HG03135 (cell line): ENCODE measurements around the gene FKBP8.
"Not testable (repeated sequence)": the region's sequence is repeated elsewhere in the genome, so short reads cannot be mapped to it uniquely, and the experiment has no call there.

Source experiments
- ATAC-seq: cut with Tn5 transposase; IDR thresholded peaks from one replicate; pipeline ENCODE4 v1.9.1; 2021; ENCODE audit warnings: mild to moderate bottlenecking, moderate library complexity; ENCODE audit not compliant: unreplicated experiment

The FKBP8 gene

DNA sequence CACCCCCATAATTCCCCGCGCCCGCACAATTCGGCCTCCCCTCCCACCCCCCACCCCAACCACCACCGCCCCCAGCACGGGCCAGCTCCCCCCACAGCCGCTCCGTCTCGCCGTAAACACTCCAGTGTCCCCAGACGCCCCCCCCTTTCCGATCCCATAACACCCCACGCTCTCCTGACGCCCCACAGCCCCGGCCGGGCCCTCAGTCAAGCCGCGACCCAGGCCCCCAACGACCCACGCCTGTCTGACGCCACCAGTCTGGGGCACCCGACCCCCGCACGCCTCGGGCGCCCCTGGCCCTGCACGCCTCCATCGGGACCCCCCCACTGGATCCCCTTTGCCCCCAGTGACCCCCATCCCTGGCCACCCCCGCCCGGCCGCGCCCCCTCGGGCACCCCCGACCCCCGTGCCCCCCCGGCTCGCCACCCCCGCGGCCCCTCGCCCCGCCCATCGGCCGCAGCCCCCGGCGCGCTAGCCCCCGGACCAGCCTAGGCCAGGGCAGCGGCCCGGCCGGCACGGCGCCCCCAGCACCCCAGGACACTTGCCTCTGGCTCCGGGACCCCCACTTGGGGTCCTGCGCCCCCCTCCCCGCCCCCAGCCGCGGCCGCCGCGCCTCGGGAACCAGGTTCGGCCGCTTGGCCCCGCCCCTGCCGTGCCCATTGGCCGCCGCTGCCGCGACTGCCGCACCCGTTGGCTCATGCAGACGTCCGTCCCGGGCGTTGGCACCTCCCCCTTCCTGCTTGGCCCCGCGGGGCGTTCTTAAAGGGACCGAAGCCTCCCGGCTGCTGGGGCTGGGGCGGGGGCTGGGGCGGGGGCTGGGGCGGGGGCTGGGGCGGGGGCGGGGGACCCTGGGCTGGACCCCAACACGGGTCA is at the start of gene FKBP8:
FKBP8 (minus strand) TSS at position 633 of the 873 bp plus-strand sequence. CDS start 1,603 bp downstream, outside the sequence.
- peak; percentile 83 for ATAC-seq

DNA sequence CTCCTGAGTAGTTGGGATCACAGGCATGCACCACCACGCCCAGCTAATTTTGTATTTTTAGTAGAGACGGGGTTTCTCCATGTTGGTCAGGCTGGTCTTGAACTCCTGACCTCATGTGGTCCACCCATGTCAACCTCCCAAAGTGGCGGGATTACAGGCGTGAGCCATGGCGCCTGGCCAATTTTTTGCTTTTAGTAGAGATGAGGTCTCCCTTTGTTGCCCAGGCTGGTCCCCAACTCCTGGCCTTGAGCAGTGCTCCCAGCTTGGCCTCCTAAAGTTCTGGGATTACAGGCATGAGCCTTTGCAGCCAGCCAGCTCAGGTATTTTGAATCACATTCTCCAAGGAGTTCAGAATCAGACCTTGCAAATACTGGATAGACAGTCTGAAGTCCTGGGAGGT is 49.4 kb upstream of the FKBP8 start:
- ATAC-seq: not testable (repeated sequence)

DNA sequence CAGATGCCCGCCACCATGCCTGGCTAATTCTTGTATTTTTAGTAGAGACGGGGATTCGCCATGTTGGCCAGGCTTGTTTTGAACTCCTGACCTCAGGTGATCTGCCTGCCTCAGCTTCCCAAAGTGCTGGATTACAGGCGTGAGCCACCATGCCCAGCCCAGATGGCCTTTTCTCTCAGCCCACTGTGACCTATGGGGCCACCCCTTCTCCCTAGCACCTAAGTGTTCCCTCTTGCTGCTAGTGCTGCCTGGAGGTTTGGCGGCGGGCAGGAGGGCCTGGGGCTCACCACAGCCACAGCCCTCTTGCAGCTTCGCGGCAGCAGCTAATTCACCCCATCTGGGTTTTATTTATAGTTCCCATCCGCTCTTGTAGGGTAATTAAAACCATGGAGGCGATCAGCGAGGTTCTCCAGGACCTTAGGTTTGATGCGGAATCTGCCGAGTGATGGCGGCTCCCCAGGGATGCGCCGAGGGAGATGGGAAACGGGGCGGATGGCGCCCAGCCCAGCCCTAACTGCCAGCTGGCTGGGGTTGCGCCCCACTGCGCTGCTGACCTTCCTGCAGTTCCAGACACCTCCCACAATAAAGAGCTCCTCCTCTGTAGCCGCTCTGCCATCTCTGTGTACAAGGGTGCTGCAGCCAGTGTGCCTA is 48.5 kb upstream of the FKBP8 start:
- ATAC-seq: no peak

DNA sequence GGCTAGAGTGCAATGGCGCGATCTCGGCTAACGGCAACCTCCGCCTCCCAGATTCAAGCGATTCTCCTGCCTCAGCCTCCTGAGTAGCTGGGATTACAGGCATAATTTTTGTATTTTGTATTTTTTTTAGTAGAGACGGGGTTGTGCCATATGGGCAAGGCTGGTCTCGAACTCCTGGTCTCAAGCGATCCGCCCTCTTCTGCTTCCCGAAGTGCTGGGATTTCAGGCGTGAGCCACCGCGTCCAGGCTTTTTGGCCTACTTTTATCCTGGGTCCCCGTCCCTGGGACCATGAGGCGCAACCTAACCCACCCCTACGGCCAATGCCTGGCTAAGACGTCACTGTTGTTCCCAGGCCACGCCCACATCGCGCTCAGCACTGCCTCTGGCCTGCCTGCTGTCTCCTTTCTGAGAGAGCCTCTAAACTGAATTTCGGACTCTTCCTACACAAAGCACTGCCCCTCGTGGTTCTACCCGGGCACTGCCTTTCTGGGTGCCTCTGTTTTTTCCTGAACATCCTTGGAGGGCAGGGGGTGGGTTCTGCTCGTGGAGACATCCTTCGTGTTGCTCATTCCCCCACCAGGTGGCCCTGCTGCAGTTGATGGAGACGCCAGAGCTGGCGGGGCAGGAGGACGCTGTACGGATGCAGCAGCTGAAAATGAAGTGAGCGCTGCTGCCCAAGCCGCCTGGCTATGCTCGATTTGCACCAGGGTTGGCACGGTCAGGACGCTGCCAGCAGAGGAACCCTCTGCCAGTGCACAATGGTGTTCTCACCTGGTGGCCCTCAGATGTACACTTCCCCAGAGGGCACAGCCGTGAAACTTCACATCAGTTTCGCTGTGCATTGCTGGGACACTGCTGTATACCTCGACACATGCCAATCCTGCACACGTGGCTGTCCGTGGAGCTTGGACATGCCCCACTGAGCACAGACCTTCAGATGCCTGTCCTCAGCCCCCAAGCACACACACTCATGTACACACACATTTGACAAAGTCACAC is 47.2 kb upstream of the FKBP8 start:
- ATAC-seq: no peak

DNA sequence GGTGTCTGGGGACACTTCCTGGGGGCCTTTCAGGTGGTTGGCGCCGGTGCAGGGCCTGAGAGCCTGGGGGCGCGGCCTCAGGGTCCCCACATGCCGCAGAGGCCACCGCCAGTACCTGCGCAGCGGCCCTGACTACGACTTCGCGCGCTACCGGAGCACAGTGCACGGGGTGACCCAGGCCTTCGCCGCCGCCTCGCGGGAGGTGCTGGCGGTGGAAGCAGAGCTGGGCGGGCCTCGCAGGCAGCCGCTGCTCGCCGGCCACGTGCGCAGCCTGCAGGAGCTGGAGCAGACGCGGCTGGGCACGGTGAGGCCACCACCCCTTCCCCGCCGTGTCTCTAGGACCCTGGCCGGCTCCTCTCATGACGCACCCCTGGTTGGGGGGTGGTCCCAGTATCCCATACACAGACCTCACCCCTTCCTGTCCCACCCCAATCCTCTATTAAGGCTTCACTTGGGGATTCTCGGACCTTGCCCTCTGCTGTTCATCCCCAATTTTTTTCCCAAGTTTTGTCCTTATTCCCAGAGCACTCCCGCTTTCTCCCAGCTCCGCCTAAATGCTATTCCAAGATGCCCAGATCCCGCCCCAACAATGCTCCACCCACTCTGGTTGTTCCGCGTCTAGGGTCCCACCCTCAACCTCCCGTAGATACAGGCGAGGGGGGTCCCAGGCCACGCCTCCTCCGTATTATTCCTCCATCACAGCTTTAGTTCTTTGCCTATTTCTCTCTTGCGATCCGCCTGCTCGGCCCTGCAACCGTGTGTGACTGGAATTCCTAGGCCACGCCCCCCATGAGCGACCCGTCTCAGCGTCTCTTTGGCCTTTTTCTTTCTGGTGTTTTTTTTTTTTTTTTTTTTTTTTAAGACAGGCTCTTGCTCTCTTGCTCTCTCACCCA is 46.3 kb upstream of the FKBP8 start:
- ATAC-seq: peak; percentile 38

DNA sequence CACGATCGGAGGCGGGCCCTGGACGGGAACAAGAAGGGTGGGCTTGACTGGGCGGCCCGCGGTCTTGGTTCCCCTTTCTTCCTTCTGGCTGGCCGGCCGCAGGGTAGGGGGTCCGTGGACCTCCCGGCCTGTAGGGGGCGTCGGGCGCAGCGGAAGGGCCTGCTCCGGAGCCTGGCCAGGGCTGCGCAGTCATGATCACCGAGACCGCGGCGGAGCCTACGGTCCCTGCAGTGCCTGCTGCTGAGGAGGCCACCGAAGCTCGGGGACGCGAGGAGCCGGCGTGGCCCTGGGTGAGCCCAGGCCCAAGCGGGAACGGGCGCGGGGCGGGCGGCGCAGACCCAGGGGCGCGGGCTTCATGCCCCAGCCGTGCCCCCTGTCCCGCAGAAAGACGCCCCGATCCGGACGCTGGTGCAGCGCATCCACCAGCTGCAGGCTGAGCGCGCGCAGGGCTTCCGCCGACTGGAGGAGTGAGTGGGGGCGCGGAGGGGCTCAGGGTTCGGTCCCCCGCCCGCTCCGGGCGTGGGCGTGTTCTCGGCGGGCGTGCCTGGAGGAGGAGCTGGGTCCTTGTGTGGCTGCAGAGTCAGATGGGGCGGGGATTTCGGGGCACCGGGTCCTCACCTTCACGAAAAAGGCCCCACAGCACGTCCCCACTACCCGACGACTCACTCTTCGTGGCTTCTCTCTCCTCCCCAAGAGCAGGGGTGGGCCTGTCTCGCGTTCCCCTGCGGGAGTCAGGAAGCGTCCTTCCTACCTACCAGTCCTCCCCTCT is 45.4 kb upstream of the FKBP8 start, which contains the start of gene REX1BD:
REX1BD (plus strand) TSS at position 188 of the 769 bp plus-strand sequence; CDS start at position 192, 4 bp downstream.
- ATAC-seq: peak; percentile 68

DNA sequence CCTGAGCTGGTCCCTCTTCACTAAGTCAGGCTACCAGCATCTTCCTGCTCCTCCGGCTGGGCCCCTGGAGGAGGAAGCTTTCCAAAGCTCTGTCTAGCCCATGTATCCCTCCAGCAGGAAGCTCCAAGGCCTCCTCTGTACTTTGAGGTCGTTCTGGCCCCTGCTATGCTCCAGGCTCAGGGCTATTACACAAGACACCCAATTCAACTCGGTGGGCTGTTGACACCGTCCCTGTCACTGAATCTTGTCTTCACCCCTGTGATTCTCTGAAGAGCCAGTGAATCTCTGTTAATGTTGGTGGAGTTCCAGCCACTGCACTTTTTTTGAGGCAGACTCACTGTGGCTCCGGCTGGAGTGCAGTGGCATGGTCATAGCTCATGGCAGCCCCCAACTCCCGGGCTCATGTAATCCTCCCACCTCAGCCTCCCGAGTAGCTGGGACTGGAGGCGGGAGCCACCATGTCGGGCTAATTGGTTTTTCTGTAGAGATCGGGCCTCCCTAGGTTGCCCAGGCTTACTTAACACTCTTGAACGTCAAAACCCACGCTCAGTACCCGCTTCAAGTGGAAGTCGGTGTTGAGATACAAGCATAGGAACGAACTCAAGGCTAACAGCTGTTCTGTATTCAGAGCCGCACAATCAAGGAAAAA is 44.7 kb upstream of the FKBP8 start:
- peak; percentile 22 for ATAC-seq

DNA sequence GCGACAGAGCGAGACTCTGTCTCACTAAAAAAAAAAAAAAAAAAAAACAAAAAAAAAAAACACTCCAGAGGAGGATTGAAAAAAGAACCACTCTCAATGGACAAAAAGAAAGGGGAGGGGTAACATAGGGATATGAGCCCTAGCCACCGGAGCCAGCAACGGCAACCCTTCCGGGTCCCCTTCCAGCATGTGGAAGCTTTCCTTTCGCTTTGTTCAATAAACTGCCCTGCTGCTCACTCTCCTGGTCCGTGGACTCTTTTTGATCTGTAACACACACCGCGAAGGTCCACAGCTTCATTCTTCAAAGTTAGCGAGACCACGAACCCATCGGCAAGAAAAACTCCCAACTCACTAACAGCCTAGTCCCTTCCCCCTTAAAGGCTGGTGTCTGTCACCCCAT is 44.2 kb upstream of the FKBP8 start:
- no peak for ATAC-seq

DNA sequence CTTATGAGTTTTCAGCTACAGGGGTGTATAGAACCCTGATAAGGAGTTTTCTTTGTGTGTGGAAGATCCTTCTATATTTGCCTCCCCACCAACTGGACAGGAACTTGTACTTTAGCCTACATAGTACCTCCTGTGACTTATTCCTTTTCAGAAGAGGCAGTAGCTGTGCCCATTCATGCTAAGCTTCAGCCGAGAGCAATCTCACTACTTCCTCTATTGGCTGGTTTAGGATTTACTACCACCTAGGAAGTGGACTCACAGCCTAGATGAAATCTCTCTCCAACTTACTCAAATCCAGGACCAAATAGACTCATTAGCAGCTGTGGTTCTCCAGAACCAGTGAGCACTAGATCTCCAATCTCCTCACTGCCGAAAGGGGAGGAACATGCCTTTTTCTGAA is 42.9 kb upstream of the FKBP8 start:
- ATAC-seq: no peak

DNA sequence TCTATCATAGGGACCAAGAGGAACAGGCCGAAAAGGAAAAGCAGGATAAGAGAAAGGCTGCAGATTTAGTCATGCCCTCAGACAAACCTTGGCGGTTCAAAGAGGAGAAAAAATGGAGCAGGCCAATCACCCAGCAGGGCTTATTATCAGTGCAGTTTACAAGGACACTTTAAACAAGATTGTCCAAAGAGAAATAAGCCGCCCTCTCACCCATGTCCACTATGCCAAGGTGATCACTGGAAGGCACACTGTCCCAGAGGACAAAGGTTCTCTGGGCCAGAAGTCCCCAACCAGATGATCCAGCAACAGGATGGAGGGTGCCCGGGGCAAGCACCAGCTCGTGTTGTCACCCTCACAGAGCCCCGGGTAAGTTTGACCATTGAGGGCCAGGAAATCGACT is 36.9 kb upstream of the FKBP8 start:
- no peak for ATAC-seq

DNA sequence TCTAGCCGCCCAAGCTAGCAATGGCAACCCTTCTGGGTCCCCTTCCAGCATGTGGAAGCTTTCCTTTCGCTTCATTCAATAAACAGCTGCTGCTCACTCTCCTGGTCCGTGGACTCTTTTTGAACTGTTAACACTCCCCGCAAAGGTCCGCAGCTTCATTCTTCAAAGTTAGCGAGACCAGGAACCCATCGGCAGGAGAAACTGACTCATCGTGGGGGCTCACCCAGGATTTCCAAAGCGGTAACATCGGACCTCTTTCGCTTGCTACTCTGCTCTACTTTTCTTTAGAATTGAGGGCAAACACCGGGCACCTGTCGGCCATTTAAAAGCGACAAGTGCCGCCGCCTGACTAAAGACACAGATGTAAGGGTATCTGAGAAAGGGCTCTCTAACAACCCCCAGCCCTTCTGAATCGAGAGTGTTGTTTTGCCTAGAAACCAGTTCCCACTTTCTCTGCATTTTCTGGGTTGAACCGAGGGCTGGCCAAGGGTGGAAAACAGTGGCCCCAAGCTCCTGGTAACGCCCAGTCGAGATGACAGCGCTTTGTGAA is 34.1 kb upstream of the FKBP8 start:
- no peak for ATAC-seq

DNA sequence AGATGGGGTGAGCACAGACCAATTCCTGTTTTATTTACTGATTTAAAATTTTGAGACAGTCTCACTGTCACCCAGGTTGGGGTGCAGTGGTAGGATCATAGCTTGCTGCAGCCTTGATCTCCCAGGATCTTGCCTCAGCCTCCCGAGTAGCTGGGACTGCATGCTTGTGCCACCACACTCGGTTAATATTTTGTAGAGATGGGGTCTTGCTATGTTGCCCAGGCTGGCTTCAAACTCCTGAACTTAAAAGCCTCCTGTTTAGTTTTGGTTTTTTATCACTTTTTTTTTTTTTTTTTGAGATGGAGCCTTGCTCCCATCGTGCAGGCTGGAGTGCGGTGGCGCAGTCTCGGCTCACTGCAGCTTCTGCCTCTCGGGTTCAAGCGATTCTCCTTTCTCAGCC is 33.0 kb upstream of the FKBP8 start:
- no peak for ATAC-seq

DNA sequence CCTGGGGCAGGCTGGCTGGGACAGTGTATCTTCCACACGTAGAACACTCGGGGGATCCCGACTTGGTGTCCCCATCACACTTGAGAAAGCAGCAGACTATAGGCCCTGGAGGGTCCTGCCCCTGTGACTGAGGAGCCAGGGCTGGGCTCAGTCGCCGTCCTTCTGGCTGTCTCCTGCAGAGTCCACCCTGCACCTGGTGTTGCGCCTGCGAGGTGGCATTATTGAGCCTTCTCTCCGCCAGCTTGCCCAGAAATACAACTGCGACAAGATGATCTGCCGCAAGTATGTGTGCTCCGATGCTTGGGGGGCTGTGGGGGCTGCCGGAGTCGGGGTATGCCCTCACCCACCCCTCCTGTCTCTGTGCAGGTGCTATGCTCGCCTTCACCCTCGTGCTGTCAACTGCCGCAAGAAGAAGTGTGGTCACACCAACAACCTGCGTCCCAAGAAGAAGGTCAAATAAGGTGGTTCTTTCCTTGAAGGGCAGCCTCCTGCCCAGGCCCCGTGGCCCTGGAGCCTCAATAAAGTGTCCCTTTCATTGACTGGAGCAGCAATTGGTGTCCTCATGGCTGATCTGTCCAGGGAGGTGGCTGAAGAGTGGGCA is 31.4 kb upstream of the FKBP8 start:
- no peak for ATAC-seq

DNA sequence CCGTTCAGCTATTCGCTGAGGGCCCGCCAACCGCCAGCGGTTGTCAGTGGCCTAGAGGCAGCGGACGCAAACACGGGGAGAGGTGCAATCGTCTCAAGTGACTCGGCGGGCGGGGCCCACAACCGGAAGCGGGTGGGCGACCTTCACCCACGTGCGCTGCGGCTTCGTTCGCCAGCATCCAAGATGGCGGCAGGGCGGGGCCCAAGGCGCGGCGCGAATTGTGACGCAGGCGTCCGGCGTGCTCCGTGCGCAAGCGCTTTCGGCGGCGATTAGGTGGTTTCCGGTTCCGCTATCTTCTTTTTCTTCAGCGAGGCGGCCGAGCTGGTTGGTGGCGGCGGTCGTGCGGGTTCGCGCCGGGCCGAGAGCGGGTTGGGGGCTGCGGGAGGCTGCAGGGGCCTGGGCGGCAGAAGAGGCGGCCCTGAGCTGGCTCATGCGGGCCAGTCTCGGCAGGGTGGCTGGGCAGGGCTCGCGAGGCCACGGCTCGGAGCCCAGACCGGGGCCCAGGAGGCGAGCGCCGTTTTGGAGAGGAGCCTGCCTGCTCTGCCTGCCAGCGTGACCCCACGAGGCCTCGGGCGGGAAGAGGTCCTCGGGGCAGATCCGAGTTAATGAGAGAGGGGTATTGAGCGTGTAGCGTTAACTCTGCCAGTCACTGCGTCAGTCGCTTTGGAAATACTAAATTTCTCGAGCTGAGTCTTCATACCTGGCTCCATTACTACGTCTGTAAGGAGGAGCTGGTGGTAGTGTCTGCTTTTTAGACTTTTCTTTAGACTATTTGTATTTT is 28.4 kb upstream of the FKBP8 start, which contains the start of gene UBA52:
UBA52 (plus strand) TSS at position 294 of the 781 bp plus-strand sequence. CDS start 1,444 bp downstream, outside the sequence.
- peak; percentile 87 for ATAC-seq

DNA sequence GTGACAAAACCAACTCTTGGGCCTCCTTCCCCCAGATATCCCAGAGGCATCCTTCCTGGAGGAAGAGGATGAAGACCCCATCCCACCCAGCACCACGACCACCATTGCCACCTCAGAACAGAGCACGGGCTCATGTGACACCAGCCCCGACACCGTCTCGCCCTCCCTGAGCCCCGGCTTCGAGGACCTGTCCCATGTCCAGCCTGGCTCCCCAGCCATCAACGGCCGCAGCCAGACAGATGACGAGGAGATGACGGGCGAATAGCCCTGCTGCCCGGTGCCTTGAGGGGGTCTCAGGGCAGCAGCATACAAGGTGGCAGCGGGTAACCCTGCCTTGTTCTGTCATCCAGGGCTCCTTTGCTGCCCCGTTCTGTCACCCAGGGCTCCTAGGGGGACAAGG is 25.0 kb upstream of the FKBP8 start:
- no peak for ATAC-seq

DNA sequence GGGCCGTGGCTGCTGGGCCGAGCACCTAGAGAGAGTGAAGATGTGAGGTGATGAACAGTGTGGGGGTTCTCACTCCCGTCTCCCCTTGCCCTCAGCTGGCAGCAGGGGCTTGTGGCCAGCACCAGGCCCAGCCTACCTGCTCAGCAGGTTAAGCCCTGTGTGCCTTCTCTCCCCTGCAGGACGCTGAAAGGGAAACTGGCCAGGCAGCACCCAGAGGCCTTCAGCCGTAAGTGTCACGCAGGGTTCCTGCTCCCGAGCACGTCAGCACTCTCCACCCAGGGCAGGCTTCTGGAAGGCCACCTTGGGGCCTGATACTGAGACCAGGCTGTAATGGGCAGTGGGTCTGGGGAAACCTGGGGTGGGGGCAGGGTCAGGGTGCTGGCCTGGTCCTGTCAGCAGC is 23.6 kb upstream of the FKBP8 start:
- ATAC-seq: no peak

DNA sequence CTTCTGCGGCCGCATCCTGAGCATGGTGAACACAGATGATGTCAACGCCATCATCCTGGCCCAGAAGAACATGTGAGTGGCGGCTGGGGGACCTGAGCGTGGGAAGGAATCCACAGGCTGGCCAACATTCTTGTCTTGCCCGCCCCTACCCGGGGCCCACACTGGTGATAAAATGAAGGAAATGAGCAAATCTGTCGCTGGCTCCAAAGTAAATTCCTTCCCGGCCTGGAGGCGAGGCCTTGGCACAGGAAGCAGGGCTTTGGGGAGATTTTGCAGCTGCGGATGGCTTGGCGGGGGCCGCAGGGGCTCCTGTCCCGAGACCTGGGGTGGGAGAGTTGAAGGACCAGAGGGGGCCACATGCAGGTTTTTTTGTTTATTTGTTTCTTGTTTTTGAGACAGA is 18.7 kb upstream of the FKBP8 start:
- ATAC-seq: no peak
